Measurements from ENCODE around the gene GARIN6.

GARIN6 gene

GRCh38 chr12:99647453-99647852 is at the start of gene GARIN6:
Gene GARIN6, plus strand, starts transcription at chr12:99647753. Its CDS starts 422 bp downstream, at chr12:99648175.
- ATAC-seq = no peak
- TF ChIP-seq OSR1 (CRISPR knock-in tag; IDR thresholded peaks at IDR 0.05) (no peak), ISL1 (CRISPR knock-in tag; IDR thresholded peaks at IDR 0.05) (no peak), ZC3H10 (CRISPR knock-in tag; IDR thresholded peaks at IDR 0.05) (no peak), PPARA (CRISPR knock-in tag; IDR thresholded peaks at IDR 0.05; ENCODE audit: borderline replicate concordance) (no peak), CSDC2 (CRISPR knock-in tag; IDR thresholded peaks at IDR 0.05) (no peak), ZNF8 (CRISPR knock-in tag; IDR thresholded peaks at IDR 0.05) (no peak)

DNA sequence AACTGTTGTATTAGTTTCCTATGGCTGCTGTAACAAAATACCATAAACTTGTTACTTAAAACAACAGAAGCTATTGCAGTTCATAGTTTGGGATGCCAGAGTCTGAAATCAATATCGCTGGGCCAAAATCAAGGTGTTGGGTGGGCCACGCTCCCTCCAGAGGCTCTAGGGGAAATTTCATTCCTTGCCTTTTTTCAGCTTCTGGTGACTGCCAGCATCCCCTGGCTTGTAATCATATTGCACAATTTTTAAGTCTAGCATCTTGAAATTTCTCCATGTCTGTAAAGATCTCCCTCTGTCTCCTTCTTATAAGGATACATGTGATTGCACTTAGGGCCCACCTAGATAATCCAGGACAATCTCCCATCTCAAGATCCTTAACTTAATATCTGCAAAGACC is 48.8 kb upstream of the GARIN6 start:
- no peak for TF ChIP-seq OSR1 (CRISPR knock-in tag; IDR thresholded peaks at IDR 0.05)
- TF ChIP-seq, protein P1, sequence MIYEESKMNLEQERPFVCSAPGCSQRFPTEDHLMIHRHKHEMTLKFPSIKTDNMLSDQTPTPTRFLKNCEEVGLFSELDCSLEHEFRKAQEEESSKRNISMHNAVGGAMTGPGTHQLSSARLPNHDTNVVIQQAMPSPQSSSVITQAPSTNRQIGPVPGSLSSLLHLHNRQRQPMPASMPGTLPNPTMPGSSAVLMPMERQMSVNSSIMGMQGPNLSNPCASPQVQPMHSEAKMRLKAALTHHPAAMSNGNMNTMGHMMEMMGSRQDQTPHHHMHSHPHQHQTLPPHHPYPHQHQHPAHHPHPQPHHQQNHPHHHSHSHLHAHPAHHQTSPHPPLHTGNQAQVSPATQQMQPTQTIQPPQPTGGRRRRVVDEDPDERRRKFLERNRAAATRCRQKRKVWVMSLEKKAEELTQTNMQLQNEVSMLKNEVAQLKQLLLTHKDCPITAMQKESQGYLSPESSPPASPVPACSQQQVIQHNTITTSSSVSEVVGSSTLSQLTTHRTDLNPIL (CRISPR knock-in tag; IDR thresholded peaks at IDR 0.05; ENCODE audit: low read depth) = no peak
- no peak for TF ChIP-seq ZFP3 (CRISPR knock-in tag; IDR thresholded peaks at IDR 0.05)
- TF ChIP-seq CSDC2 (CRISPR knock-in tag; IDR thresholded peaks at IDR 0.05) = no peak
- TF ChIP-seq, protein P2, sequence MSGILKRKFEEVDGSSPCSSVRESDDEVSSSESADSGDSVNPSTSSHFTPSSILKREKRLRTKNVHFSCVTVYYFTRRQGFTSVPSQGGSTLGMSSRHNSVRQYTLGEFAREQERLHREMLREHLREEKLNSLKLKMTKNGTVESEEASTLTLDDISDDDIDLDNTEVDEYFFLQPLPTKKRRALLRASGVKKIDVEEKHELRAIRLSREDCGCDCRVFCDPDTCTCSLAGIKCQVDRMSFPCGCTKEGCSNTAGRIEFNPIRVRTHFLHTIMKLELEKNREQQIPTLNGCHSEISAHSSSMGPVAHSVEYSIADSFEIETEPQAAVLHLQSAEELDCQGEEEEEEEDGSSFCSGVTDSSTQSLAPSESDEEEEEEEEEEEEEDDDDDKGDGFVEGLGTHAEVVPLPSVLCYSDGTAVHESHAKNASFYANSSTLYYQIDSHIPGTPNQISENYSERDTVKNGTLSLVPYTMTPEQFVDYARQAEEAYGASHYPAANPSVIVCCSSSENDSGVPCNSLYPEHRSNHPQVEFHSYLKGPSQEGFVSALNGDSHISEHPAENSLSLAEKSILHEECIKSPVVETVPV (CRISPR knock-in tag; IDR thresholded peaks at IDR 0.05) = no peak
- no peak for TF ChIP-seq TCF4 (CRISPR knock-in tag; IDR thresholded peaks at IDR 0.05; ENCODE audit: borderline replicate concordance)
- TF ChIP-seq ARNTL (CRISPR knock-in tag; IDR thresholded peaks at IDR 0.05; ENCODE audit: borderline replicate concordance, low read depth) = no peak
- no peak for TF ChIP-seq ZNF565 (CRISPR knock-in tag; conservative IDR thresholded peaks at IDR 0.05; ENCODE audit: low read depth)
- TF ChIP-seq POU6F1 (CRISPR knock-in tag; IDR thresholded peaks at IDR 0.05; ENCODE audit: borderline replicate concordance, low read depth) = no peak
- no peak for TF ChIP-seq TSHZ2 (CRISPR knock-in tag; IDR thresholded peaks at IDR 0.05)
- TF ChIP-seq ESRRG (CRISPR knock-in tag; IDR thresholded peaks at IDR 0.05) = no peak
- no peak for TF ChIP-seq ZC3H10 (CRISPR knock-in tag; IDR thresholded peaks at IDR 0.05)
- TF ChIP-seq TOX (CRISPR knock-in tag; IDR thresholded peaks at IDR 0.05; ENCODE audit: borderline replicate concordance) = no peak
- no peak for TF ChIP-seq PPARA (CRISPR knock-in tag; IDR thresholded peaks at IDR 0.05; ENCODE audit: borderline replicate concordance)
- no peak for TF ChIP-seq ZNF8 (CRISPR knock-in tag; IDR thresholded peaks at IDR 0.05)
- no peak for ATAC-seq

GRCh38 chr12:99600388-99600787 is 47.2 kb upstream of the GARIN6 start:
- no peak for ATAC-seq
- TF ChIP-seq OSR1 (CRISPR knock-in tag; IDR thresholded peaks at IDR 0.05) (no peak), ZFP30 (CRISPR knock-in tag; IDR thresholded peaks at IDR 0.05) (no peak), PPARA (CRISPR knock-in tag; IDR thresholded peaks at IDR 0.05; ENCODE audit: borderline replicate concordance) (no peak), TSHZ2 (CRISPR knock-in tag; IDR thresholded peaks at IDR 0.05) (no peak), ZNF70 (CRISPR knock-in tag; IDR thresholded peaks at IDR 0.05) (no peak), GLIS3 (CRISPR knock-in tag; IDR thresholded peaks at IDR 0.05) (no peak)
- TF ChIP-seq, protein P1 (CRISPR knock-in tag; IDR thresholded peaks at IDR 0.05; ENCODE audit: low read depth) = no peak
- TF ChIP-seq, protein P2 (CRISPR knock-in tag; IDR thresholded peaks at IDR 0.05) = no peak

All from SK-N-SH treated with all-trans-retinoic acid at 6 μM for 48 hours (cell line).